Right lobe of liver (tissue), 6 donors: ENCODE results near the gene SEPTIN5. TPM values are rescaled to one million over a fixed set of nuclear protein-coding genes. Genes with fewer than 3 reads are reported as not detected.

Source experiments
- ATAC-seq, 4 donors: fragments of 200-7000 bp; cut with Tn5 transposase; one replicate each; pipeline ENCODE4 v1.9.1; 2020; ENCODE audit warnings: mild to moderate bottlenecking in 4 of 4, moderate library complexity in 4 of 4
- DNase-seq, 3 donors: peaks; one replicate each; pipeline ENCODE4 v3.0.0-alpha.2; 2020
- H3K27ac ChIP-seq, 3 donors: fragments of 200-600 bp; one replicate each; pipeline ENCODE4 v1.8.0; 2022
- H3K27me3 ChIP-seq, 2 donors: fragments of 200-600 bp; one replicate each; pipeline ENCODE4 v1.8.0; 2022
- H3K36me3 ChIP-seq, 4 donors: fragments of 200-600 bp; sonication (generic) in 1 of 4; one replicate each; pipeline versions ENCODE4 v1.5.1 to v1.8.0; 2017 to 2022; ENCODE audit warnings: control low read depth in 1 of 4
- H3K4me1 ChIP-seq, 4 donors: fragments of 200-600 bp; sonication (generic) in 1 of 4; one replicate each; pipeline versions ENCODE4 v1.5.1 to v1.8.0; 2017 to 2022; ENCODE audit warnings: control low read depth in 1 of 4
- H3K4me3 ChIP-seq, 3 donors: fragments of 200-600 bp; one replicate each; pipeline ENCODE4 v1.8.0; 2022
- H3K9me3 ChIP-seq, 4 donors: fragments of 200-600 bp; sonication (generic) in 1 of 4; one replicate each; pipeline versions ENCODE4 v1.5.1 to v1.8.0; 2017 to 2022; ENCODE audit warnings: control low read depth in 1 of 4
- POLR2A ChIP-seq: fragments of 450-650 bp; IDR thresholded peaks from one replicate; pipeline ENCODE4 v1.6.1; 2017; ENCODE audit warnings: antibody characterized with exemption, mild to moderate bottlenecking
- WGBS: methylation state at CpG from one replicate; pipeline ENCODE4 v1.1.6; 2018; ENCODE audit warnings: low coverage, low lambda C conversion rate; ENCODE audit not compliant: insufficient coverage; ENCODE audit errors: missing lambda C conversion rate; 5-methylcytosine and 5-hydroxymethylcytosine counted together
- intact Hi-C, 2 donors: fragments of 100-400 bp; cut with DNase I; formaldehyde crosslinking; loops; one replicate each; pipeline versions ENCODE4 v1.11.2 to v1.14.1; 2022
- total RNA-seq, 6 experiments: library from RNA; depleted of rRNA in 2 of 6; stranded (reverse); fragments of >200 nt in 2 of 6; fragmentation: NEBNext Ultra II Directional in 3 of 6; extraction: Animal tissue kit (Norgen Biotek cat#: 25700) in 3 of 6; gene quantifications; one replicate each; pipeline versions ENCODE4 v1.1.0 to v1.2.4, GENCODE V29; 2016 to 2023
- TF ChIP-seq, protein P1 (sequence below), 4 donors: fragments of 200-600 bp in 3 of 4; fragments of 450-650 bp in 1 of 4; IDR thresholded peaks; one replicate each; pipeline versions ENCODE4 v1.5.1 to v1.8.0; 2016 to 2022; ENCODE audit warnings: antibody characterized with exemption in 4 of 4, mild to moderate bottlenecking in 2 of 4
- donor health status: DM: no; HTN: yes; CAD: no.
- donor health status: DM: no; HTN: no; CAD: no.
- donor health status: DM: no; HTN: no; CAD: no.
- donor health status: DM: no; HTN: yes; CAD: no.
- donor health status: DM: no; HTN: yes; CAD: no.

SEPTIN5 gene
- total RNA-seq, 6 experiments from 2014 or later = 1.3 to 3.7 (median 2.1) TPM

DNA sequence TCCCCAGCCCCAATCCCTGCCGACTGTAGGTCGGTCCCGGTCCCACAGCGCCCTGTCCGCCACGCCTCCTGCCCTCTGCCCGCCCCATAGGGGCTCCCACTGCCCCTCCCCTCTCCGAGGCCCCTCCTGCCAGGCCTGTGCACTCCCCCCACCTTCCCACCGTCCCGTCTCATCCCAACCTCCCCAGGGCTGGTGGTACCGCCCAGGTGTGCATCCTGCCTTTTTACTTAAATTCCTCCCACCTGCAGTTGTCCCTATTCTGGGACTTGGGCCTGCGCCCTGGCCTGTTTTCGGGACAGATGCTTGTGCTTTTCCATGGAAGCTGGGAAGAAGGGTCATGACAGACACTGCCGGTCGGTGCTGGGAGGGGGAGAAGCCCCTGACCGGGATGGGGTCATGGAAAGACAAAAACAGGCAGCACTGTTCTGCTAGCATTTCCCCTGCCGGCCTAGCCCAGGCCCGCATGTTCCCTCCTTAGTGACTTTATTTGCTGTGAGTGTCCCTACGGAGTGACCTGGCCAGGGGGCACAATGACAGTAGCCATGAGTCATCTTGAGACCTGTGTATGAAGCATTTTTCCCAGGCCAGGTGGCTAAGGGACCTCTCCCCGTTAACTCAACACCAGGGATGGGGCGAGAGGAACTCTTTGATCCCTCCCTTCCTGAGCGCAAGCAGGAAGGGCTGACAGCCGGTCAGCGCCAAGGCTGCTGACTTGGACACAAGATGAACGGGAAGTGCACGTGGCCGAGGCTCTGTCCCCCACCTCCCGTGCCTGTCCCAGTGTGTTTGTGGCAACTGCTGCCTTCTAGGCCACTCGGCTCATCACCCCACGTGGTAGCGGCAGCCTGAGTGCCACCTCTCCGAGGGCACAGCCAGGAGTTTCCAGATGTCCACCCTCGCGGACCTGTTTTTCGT lies 53.4 kb downstream of the SEPTIN5 start:
- WGBS = 14% methylated on average over 19 of the region's 35 CpGs
- intact Hi-C loops = no loop called here
- peak overlapping the region; percentile 23 to 38 (median 29) for H3K4me3 ChIP-seq
- no peak for TF ChIP-seq POLR2A
- TF ChIP-seq, protein P1, sequence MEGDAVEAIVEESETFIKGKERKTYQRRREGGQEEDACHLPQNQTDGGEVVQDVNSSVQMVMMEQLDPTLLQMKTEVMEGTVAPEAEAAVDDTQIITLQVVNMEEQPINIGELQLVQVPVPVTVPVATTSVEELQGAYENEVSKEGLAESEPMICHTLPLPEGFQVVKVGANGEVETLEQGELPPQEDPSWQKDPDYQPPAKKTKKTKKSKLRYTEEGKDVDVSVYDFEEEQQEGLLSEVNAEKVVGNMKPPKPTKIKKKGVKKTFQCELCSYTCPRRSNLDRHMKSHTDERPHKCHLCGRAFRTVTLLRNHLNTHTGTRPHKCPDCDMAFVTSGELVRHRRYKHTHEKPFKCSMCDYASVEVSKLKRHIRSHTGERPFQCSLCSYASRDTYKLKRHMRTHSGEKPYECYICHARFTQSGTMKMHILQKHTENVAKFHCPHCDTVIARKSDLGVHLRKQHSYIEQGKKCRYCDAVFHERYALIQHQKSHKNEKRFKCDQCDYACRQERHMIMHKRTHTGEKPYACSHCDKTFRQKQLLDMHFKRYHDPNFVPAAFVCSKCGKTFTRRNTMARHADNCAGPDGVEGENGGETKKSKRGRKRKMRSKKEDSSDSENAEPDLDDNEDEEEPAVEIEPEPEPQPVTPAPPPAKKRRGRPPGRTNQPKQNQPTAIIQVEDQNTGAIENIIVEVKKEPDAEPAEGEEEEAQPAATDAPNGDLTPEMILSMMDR (IDR thresholded peaks at IDR 0.05) = peak in 1 of 4 donors; percentile 1
- H3K4me1 ChIP-seq = peaks cover 0 to 15% (median 0%) of the 10 kb centered on the region in 4 donors
- peak; percentile 40 to 49 (median 46) for ATAC-seq
- no peaks in the 10 kb centered on the region for H3K9me3 ChIP-seq
- peak in 2 of 3 donors; percentile 49 to 72 for DNase-seq
- H3K27me3 ChIP-seq = peaks cover 0 to 12% of the 10 kb centered on the region in 2 donors
- H3K36me3 ChIP-seq = no peaks in the 10 kb centered on the region
- H3K27ac ChIP-seq = no peak overlapping the region

DNA sequence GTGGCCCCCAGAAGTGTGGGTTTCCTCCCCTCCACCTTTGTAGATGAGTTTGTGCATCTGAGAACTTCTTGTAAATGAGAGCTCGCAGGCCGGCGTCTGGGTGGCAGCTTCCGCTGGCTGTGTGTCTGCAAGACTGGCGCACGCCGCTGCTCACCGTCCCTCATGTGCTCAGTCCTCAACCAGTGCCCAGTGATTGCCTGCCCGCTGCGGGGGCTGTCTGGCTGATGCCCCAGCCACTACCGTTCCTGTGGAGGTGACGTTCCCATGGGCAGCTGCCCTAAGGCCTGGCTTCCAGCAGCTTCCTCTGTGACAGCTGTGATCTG lies 55.1 kb downstream of the SEPTIN5 start:
- intact Hi-C loops = no loop called here
- TF ChIP-seq POLR2A = no peak
- TF ChIP-seq, protein P1 (IDR thresholded peaks at IDR 0.05) = no peak
- peak in 2 of 3 donors; percentile 16 to 41 for DNase-seq
- ATAC-seq = no peak
- H3K27me3 ChIP-seq = peaks cover 0 to 12% of the 10 kb centered on the region in 2 donors
- WGBS = 95% methylated on average over 9 of the region's 12 CpGs
- H3K27ac ChIP-seq = no peak overlapping the region
- H3K4me1 ChIP-seq = peaks cover 0 to 15% (median 0%) of the 10 kb centered on the region in 4 donors
- H3K36me3 ChIP-seq = no peaks in the 10 kb centered on the region
- no peaks in the 10 kb centered on the region for H3K9me3 ChIP-seq
- no peak overlapping the region for H3K4me3 ChIP-seq

- no peaks in the 10 kb centered on the region for H3K9me3 ChIP-seq
- H3K27me3 ChIP-seq = peaks cover 0 to 12% of the 10 kb centered on the region in 2 donors
- H3K4me1 ChIP-seq = peaks cover 0 to 15% (median 0%) of the 10 kb centered on the region in 4 donors
- intact Hi-C loops = no loop called here
- DNase-seq (peak in 1 of 3 donors; percentile 44), ATAC-seq (no peak)
- H3K4me3 ChIP-seq = no peak overlapping the region
- 19% methylated on average over 3 of the region's 25 CpGs for WGBS
- H3K27ac ChIP-seq = no peak overlapping the region
- no peak for TF ChIP-seq POLR2A
- TF ChIP-seq, protein P1 (IDR thresholded peaks at IDR 0.05) = no peak
- no peaks in the 10 kb centered on the region for H3K36me3 ChIP-seq
Measured at GRCh38 chr22:19770349-19771220, 56.3 kb downstream of the SEPTIN5 start.

DNA sequence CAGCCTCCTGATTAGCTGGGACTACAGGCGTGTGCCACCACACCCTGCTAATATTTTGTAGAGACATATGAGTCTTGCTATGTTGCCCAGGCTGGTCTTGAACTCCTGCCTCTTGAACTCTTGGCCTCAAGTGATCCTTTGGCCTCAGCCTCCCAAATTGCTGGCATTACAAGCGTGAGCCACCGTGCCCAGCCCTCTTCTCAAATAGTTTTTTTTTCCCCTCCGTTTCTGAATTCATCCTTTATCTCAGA lies 58.0 kb downstream of the SEPTIN5 start:
- Histone ChIP-seq H3K4me3 (no peak overlapping the region), H3K27ac (no peak overlapping the region), H3K4me1 (peaks cover 0 to 7% (median 0%) of the 10 kb centered on the region in 4 donors), H3K27me3 (peaks cover 0 to 9% of the 10 kb centered on the region in 2 donors), H3K9me3 (no peaks in the 10 kb centered on the region), H3K36me3 (no peaks in the 10 kb centered on the region)
- DNase-seq (peak in 1 of 3 donors; percentile 1), ATAC-seq (no peak)
- WGBS = 54% methylated on average over 3 of the region's 4 CpGs
- intact Hi-C loops = no loop called here
- no peak for TF ChIP-seq POLR2A
- TF ChIP-seq, protein P1 (IDR thresholded peaks at IDR 0.05) = no peak

Other genes starting within 250 kb of the SEPTIN5 start
- gene UFD1, start 235.3 kb upstream of the SEPTIN5 start, total RNA-seq = 10 to 100 TPM; 26.8 to 43.7 (median 32.1) TPM
- gene CDC45, start 234.6 kb upstream of the SEPTIN5 start, total RNA-seq = 1 to 10 TPM in 2 of 6 experiments, under 1 TPM in 3, not detected in 1; 0.39 to 4.2 (median 0.56) TPM
- 10 to 100 TPM in 2 of 6 experiments, 1 to 10 TPM in 4; 4.4 to 12.1 (median 5.7) TPM for gene CLDN5, start 190.1 kb upstream of the SEPTIN5 start, total RNA-seq
- gene GP1BB, start 9.0 kb downstream of the SEPTIN5 start, total RNA-seq = 1 to 10 TPM in 1 of 6 experiments, under 1 TPM in 4, not detected in 1; 0.15 to 1.3 (median 0.62) TPM
- under 1 TPM in 4 of 6 experiments, not detected in 2; 0.24 to 0.37 (median 0.30) TPM for gene TBX1, start 46.3 kb downstream of the SEPTIN5 start, total RNA-seq
- gene GNB1L, start 140.4 kb downstream of the SEPTIN5 start, total RNA-seq = 1 to 10 TPM; 1.4 to 3.2 (median 2.7) TPM
- 1 to 10 TPM; 6.4 to 9.1 (median 6.6) TPM for gene RTL10, start 140.4 kb downstream of the SEPTIN5 start, total RNA-seq
- gene COMT, start 227.3 kb downstream of the SEPTIN5 start, total RNA-seq = 100 to 1,000 TPM; 144 to 270 (median 200) TPM
- gene TXNRD2, start 227.3 kb downstream of the SEPTIN5 start, total RNA-seq = 10 to 100 TPM; 35.9 to 47.8 (median 44.3) TPM